HCT116 (cell line): ENCODE measurements around the gene DPYD. TPM values are rescaled to one million over a fixed set of nuclear protein-coding genes. Genes with fewer than 3 reads are reported as not detected.

ENCODE experiments used
- ATAC-seq: fragments of 200-7000 bp; cut with Tn5 transposase; 2 replicates; pipeline ENCODE4 v1.9.1; 2020; ENCODE audit warnings: mild to moderate bottlenecking, moderate library complexity
- BruUV-seq: library from RNA; stranded (reverse); fragments of 400-500 nt; replicated peaks from 2 replicates; lab custom pipeline; 2021; lab: Mats Ljungman, UMichigan
- CTCF ChIA-PET: fragments of 300-600 bp; sonication (Branson Sonifier 250); formaldehyde crosslinking; loops from one replicate; lab custom pipeline; 2021; ENCODE audit warnings: antibody characterized with exemption; lab: Charles Lee
- POLR2A ChIA-PET: fragments of 300-600, 350-600 bp; sonication (Branson Sonifier 250); formaldehyde crosslinking; loops from one replicate; lab custom pipeline; 2021; ENCODE audit warnings: antibody characterized with exemption; lab: Charles Lee
- RAD21 ChIA-PET, 2 experiments: fragments of 300-600 bp; sonication (Branson Sonifier 250); formaldehyde crosslinking; loops; one replicate each; lab custom pipeline; 2023; ENCODE audit warnings: low total read pairs in 2 of 2; ENCODE audit not compliant: uncharacterized antibody in 2 of 2, unreplicated experiment in 2 of 2, low non-redundant PET in 1 of 2; lab: Charles Lee
- DNase-seq: peaks from one replicate; pipeline ENCODE4 v3.0.0-alpha.2; 2010; ENCODE audit warnings: low read depth, low spot score
- H2AFZ ChIP-seq: fragments of 200-600 bp; shearing (Covaris generic), sonication (generic); 2 replicates; pipeline ENCODE4 v1.6.1; 2017; ENCODE audit warnings: low read depth, mixed run types, mixed read lengths, antibody characterized with exemption, low read length; ENCODE audit not compliant: poor library complexity, severe bottlenecking
- H3K27ac ChIP-seq: 2 replicates; pipeline ENCODE4 v1.5.1; 2012; ENCODE audit warnings: low read depth, low read length
- H3K27me3 ChIP-seq: fragments of 200-600 bp; sonication (generic); 2 replicates; pipeline ENCODE4 v1.6.1; 2016; ENCODE audit warnings: mixed run types, low read length, mixed read lengths; ENCODE audit not compliant: insufficient read depth
- H3K36me3 ChIP-seq, 2 experiments: fragments of 200-500 bp in 1 of 2; fragments of 200-600 bp in 1 of 2; sonication (Bioruptor generic) in 1 of 2; sonication (generic) in 1 of 2; 2 replicates each; pipeline versions ENCODE4 v1.5.1 to v1.6.1; 2014 to 2016; ENCODE audit warnings: low read length in 2 of 2, inconsistent platforms in 1 of 2, mixed read lengths in 1 of 2, mixed run types in 1 of 2; ENCODE audit not compliant: insufficient read depth in 2 of 2, control insufficient read depth in 1 of 2
- H3K4me1 ChIP-seq, 2 experiments: fragments of 200-600 bp in 1 of 2; sonication (generic) in 1 of 2; 2 replicates each; pipeline versions ENCODE4 v1.5.1 to v1.6.1; 2012 to 2017; ENCODE audit warnings: low read length in 2 of 2, inconsistent platforms in 1 of 2, mild to moderate bottlenecking in 1 of 2, mixed read lengths in 1 of 2, mixed run types in 1 of 2, moderate library complexity in 1 of 2; ENCODE audit not compliant: insufficient read depth in 2 of 2, control insufficient read depth in 1 of 2
- H3K4me2 ChIP-seq: fragments of 200-600 bp; sonication (generic); 2 replicates; pipeline ENCODE4 v1.6.1; 2017; ENCODE audit warnings: mixed run types, low read length, mixed read lengths
- H3K4me3 ChIP-seq, 2 experiments: fragments of 200-600 bp in 1 of 2; sonication (generic) in 1 of 2; replicated peaks in 1 of 2; 2 replicates each; pipeline ENCODE4 v1.5.1; 2011 to 2016; ENCODE audit warnings: low read length in 2 of 2, control low read depth in 1 of 2, low read depth in 1 of 2, mild to moderate bottlenecking in 1 of 2, mixed read lengths in 1 of 2, mixed run types in 1 of 2
- H3K79me2 ChIP-seq: fragments of 200-600 bp; sonication (generic); 2 replicates; pipeline ENCODE4 v1.6.1; 2017; ENCODE audit warnings: mild to moderate bottlenecking, mixed run types, low read length, moderate library complexity, mixed read lengths; ENCODE audit not compliant: insufficient read depth
- H3K9ac ChIP-seq: fragments of 200-600 bp; sonication (generic); 2 replicates; pipeline ENCODE4 v1.6.1; 2016; ENCODE audit warnings: low read length, mixed read lengths
- H3K9me2 ChIP-seq: fragments of 200-600 bp; sonication (generic), shearing (Covaris generic); 2 replicates; pipeline ENCODE4 v1.6.1; 2017; ENCODE audit warnings: mixed run types, mild to moderate bottlenecking, moderate library complexity; ENCODE audit not compliant: insufficient read depth
- H3K9me3 ChIP-seq, 2 experiments: fragments of 200-500 bp in 1 of 2; fragments of 200-600 bp in 1 of 2; sonication (Bioruptor generic) in 1 of 2; sonication (generic) in 1 of 2; 2 replicates each; pipeline ENCODE4 v1.6.1; 2014 to 2017; ENCODE audit warnings: low read length in 2 of 2, mixed read lengths in 2 of 2, inconsistent platforms in 1 of 2, low read depth in 1 of 2, mild to moderate bottlenecking in 1 of 2, mixed run types in 1 of 2, moderate library complexity in 1 of 2; ENCODE audit not compliant: control insufficient read depth in 1 of 2, insufficient read depth in 1 of 2
- H4K20me1 ChIP-seq: fragments of 200-600 bp; sonication (generic), shearing (Covaris generic); 2 replicates; pipeline ENCODE4 v1.6.1; 2017; ENCODE audit warnings: mixed run types, mild to moderate bottlenecking, moderate library complexity; ENCODE audit not compliant: insufficient read depth
- EGR1 ChIP-seq: IDR thresholded peaks from 2 replicates; pipeline ENCODE4 v1.6.1; 2012; ENCODE audit warnings: low read depth
- EZH2 ChIP-seq: fragments of 200-600 bp; sonication (generic); IDR thresholded peaks from 2 replicates; pipeline ENCODE4 v1.6.1; 2017; ENCODE audit warnings: antibody characterized with exemption, mixed run types
- EZH2phosphoT487 ChIP-seq: fragments of 200-600 bp; IDR thresholded peaks from 2 replicates; pipeline ENCODE4 v1.6.1; 2018; ENCODE audit warnings: antibody characterized with exemption, borderline replicate concordance
- FOSL1 ChIP-seq: IDR thresholded peaks from 2 replicates; pipeline ENCODE4 v1.6.1; 2012; ENCODE audit warnings: low read depth
- POLR2AphosphoS5 ChIP-seq: IDR thresholded peaks from 2 replicates; pipeline ENCODE4 v1.6.1; 2011; ENCODE audit warnings: mild to moderate bottlenecking, low read depth, low read length, moderate library complexity
- SP1 ChIP-seq: IDR thresholded peaks from 2 replicates; pipeline ENCODE4 v1.6.1; 2012; ENCODE audit warnings: low read depth
- ZFX ChIP-seq: fragments of 450-650 bp; IDR thresholded peaks from 2 replicates; pipeline ENCODE4 v1.6.1; 2017
- intact Hi-C: fragments of 100-400 bp; cut with micrococcal nuclease; formaldehyde crosslinking; loops from 2 replicates; pipeline ENCODE4 v1.10.0; 2022
- total RNA-seq: library from RNA; stranded (reverse); gene quantifications from one replicate; pipeline ENCODE4 v1.2.1, GENCODE V29; 2021; ENCODE audit not compliant: unreplicated experiment
- TF ChIP-seq, protein P1 (sequence below): IDR thresholded peaks from 2 replicates; pipeline ENCODE4 v1.6.1; 2011; ENCODE audit warnings: mild to moderate bottlenecking, low read length, moderate library complexity; ENCODE audit not compliant: insufficient replicate concordance; ENCODE audit errors: extremely low read depth

DPYD gene
- total RNA-seq, 1 experiment from 2014 or later = 1.7 TPM

- POLR2A ChIA-PET = no interaction called here
- no TSS peak for BruUV-seq
- H3K27ac ChIP-seq = no peak overlapping the region
- H3K4me3 ChIP-seq = no peak overlapping the region
- H3K4me2 ChIP-seq = no peak overlapping the region
- H2AFZ ChIP-seq = no peak overlapping the region
- H3K79me2 ChIP-seq = no peaks in the 10 kb centered on the region
- no peaks in the 10 kb centered on the region for H3K9me3 ChIP-seq
- no peaks in the 10 kb centered on the region for H3K36me3 ChIP-seq
- no peak for ATAC-seq
- no peaks in the 10 kb centered on the region for H3K9me2 ChIP-seq
- DNase-seq = no peak
- CTCF ChIA-PET = interaction anchor here (1.0 to 1.4 kb wide), 2 partner anchors 14 to 811 kb away, joined by 3 to 4 read pairs; no protein-coding TSS in a partner anchor
- H4K20me1 ChIP-seq = no peaks in the 10 kb centered on the region
- no peak for TF ChIP-seq ZFX
- no peak for TF ChIP-seq EZH2
- no peak for TF ChIP-seq EGR1
- TF ChIP-seq, protein P1, sequence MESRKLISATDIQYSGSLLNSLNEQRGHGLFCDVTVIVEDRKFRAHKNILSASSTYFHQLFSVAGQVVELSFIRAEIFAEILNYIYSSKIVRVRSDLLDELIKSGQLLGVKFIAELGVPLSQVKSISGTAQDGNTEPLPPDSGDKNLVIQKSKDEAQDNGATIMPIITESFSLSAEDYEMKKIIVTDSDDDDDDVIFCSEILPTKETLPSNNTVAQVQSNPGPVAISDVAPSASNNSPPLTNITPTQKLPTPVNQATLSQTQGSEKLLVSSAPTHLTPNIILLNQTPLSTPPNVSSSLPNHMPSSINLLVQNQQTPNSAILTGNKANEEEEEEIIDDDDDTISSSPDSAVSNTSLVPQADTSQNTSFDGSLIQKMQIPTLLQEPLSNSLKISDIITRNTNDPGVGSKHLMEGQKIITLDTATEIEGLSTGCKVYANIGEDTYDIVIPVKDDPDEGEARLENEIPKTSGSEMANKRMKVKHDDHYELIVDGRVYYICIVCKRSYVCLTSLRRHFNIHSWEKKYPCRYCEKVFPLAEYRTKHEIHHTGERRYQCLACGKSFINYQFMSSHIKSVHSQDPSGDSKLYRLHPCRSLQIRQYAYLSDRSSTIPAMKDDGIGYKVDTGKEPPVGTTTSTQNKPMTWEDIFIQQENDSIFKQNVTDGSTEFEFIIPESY = no peak
- no peak for TF ChIP-seq POLR2AphosphoS5
- TF ChIP-seq FOSL1 = no peak
- TF ChIP-seq EZH2phosphoT487 = no peak
- no peak for TF ChIP-seq SP1
- no peak overlapping the region for H3K9ac ChIP-seq
- intact Hi-C loops = no loop called here
- no peaks in the 10 kb centered on the region for H3K27me3 ChIP-seq
- RAD21 ChIA-PET = no interaction called here
- H3K4me1 ChIP-seq = no peaks in the 10 kb centered on the region
These were observed 873.4 kb downstream of the DPYD start for GRCh38 chr1:97047421-97047793.
